IMR-90 (cell line): Measurements from ENCODE around the gene COA5. TPM values are rescaled to one million over a fixed set of nuclear protein-coding genes. Genes with fewer than 3 reads are reported as not detected.

Source experiments
- ATAC-seq: fragments of 200-7000 bp; cut with Tn5 transposase; 2 replicates; pipeline ENCODE4 v1.9.1; 2020; ENCODE audit warnings: low read depth, mild to moderate bottlenecking, moderate library complexity
- BruUV-seq: library from RNA; stranded (reverse); fragments of 400-500 nt; replicated peaks from 2 replicates; lab custom pipeline; 2021; lab: Mats Ljungman, UMichigan
- CTCF ChIA-PET: fragments of 300-600 bp; formaldehyde crosslinking; extraction: SDS; loops from one replicate; lab custom pipeline; 2021; ENCODE audit warnings: antibody characterized with exemption; lab: Yijun Ruan, JAX
- POLR2A ChIA-PET: fragments of 300-600 bp; sonication (Branson Sonifier 250); formaldehyde crosslinking; loops from one replicate; lab custom pipeline; 2022; ENCODE audit warnings: antibody characterized with exemption; ENCODE audit not compliant: unreplicated experiment; lab: Charles Lee
- DNase-seq: peaks from one replicate; pipeline ENCODE4 v3.0.0; 2013
- H2AFZ ChIP-seq: replicated peaks from 2 replicates; pipeline ENCODE3; 2013; ENCODE audit warnings: low read length, mild to moderate bottlenecking; ENCODE audit not compliant: poor library complexity
- H2AK5ac ChIP-seq: 2 replicates; pipeline ENCODE4 v1.6.1; 2013; ENCODE audit warnings: low read depth, low read length, inconsistent platforms
- H2AK9ac ChIP-seq: replicated peaks from 2 replicates; pipeline ENCODE3; 2013; ENCODE audit warnings: mild to moderate bottlenecking, low read depth, low read length, moderate library complexity; ENCODE audit not compliant: poor library complexity
- H2BK120ac ChIP-seq: 2 replicates; pipeline ENCODE4 v1.6.1; 2013; ENCODE audit warnings: low read depth, low read length, inconsistent platforms
- H2BK15ac ChIP-seq: 3 replicates; pipeline ENCODE4 v1.6.1; 2013; ENCODE audit warnings: low read depth, low read length, inconsistent platforms
- H2BK20ac ChIP-seq: 2 replicates; pipeline ENCODE4 v1.6.1; 2013; ENCODE audit warnings: low read depth, mild to moderate bottlenecking, inconsistent platforms, low read length, moderate library complexity
- H2BK5ac ChIP-seq: 2 replicates; pipeline ENCODE4 v1.6.1; 2013; ENCODE audit warnings: mild to moderate bottlenecking, low read depth, low read length, inconsistent platforms; ENCODE audit not compliant: poor library complexity, severe bottlenecking
- H3K14ac ChIP-seq: replicated peaks from 2 replicates; pipeline ENCODE4 v1.6.1; 2013; ENCODE audit warnings: low read depth, low read length, inconsistent platforms
- H3K18ac ChIP-seq: 2 replicates; pipeline ENCODE4 v1.6.1; 2013; ENCODE audit warnings: low read depth, low read length, control low read depth
- H3K23ac ChIP-seq: 2 replicates; pipeline ENCODE4 v1.6.1; 2013; ENCODE audit warnings: low read depth, low read length, inconsistent platforms
- H3K27ac ChIP-seq: 2 replicates; pipeline ENCODE4 v1.5.1; 2013; ENCODE audit warnings: mild to moderate bottlenecking, control low read depth, low read length; ENCODE audit not compliant: insufficient read depth
- H3K27me3 ChIP-seq: 2 replicates; pipeline ENCODE4 v1.6.1; 2013; ENCODE audit warnings: low read length; ENCODE audit not compliant: control insufficient read depth, insufficient read depth
- H3K36me3 ChIP-seq: 2 replicates; pipeline ENCODE4 v1.6.1; 2013; ENCODE audit warnings: low read length, mixed read lengths; ENCODE audit not compliant: control insufficient read depth, insufficient read depth
- H3K4ac ChIP-seq: 2 replicates; pipeline ENCODE4 v1.6.1; 2013; ENCODE audit warnings: low read depth, low read length, inconsistent platforms
- H3K4me1 ChIP-seq: 2 replicates; pipeline ENCODE4 v1.6.1; 2013; ENCODE audit warnings: low read length, mixed read lengths; ENCODE audit not compliant: control insufficient read depth, insufficient read depth
- H3K4me2 ChIP-seq: 2 replicates; pipeline ENCODE4 v1.6.1; 2013; ENCODE audit warnings: low read depth, mild to moderate bottlenecking, control low read depth, low read length, moderate library complexity
- H3K4me3 ChIP-seq: 2 replicates; pipeline ENCODE4 v1.5.1; 2013; ENCODE audit warnings: low read depth, mild to moderate bottlenecking, control low read depth, low read length, moderate library complexity; ENCODE audit not compliant: insufficient read depth
- H3K56ac ChIP-seq: 2 replicates; pipeline ENCODE4 v1.6.1; 2013; ENCODE audit warnings: low read length, inconsistent platforms; ENCODE audit not compliant: insufficient read depth; ENCODE audit errors: extremely low read depth
- H3K79me1 ChIP-seq, 2 experiments: 2 replicates each; pipeline ENCODE4 v1.6.1; 2013; ENCODE audit warnings: low read length in 2 of 2, inconsistent platforms in 1 of 2, low read depth in 1 of 2
- H3K9ac ChIP-seq: 2 replicates; pipeline ENCODE4 v1.6.1; 2013; ENCODE audit warnings: low read depth, low read length, control low read depth
- H3K9me1 ChIP-seq: 2 replicates; pipeline ENCODE4 v1.6.1; 2013; ENCODE audit warnings: low read length, inconsistent platforms; ENCODE audit not compliant: insufficient read depth
- H3K9me3 ChIP-seq: 2 replicates; pipeline ENCODE4 v1.6.1; 2013; ENCODE audit warnings: low read length; ENCODE audit not compliant: control insufficient read depth, insufficient read depth
- H4K20me1 ChIP-seq: 2 replicates; pipeline ENCODE4 v1.6.1; 2013; ENCODE audit warnings: low read length, inconsistent platforms; ENCODE audit not compliant: insufficient read depth
- H4K5ac ChIP-seq: 2 replicates; pipeline ENCODE4 v1.6.1; 2013; ENCODE audit warnings: mild to moderate bottlenecking, low read depth, low read length, control low read depth
- H4K8ac ChIP-seq, 2 experiments: 2 replicates each; pipeline ENCODE4 v1.6.1; 2013; ENCODE audit warnings: low read depth in 2 of 2, low read length in 2 of 2, control low read depth in 1 of 2, inconsistent platforms in 1 of 2
- H4K91ac ChIP-seq: 2 replicates; pipeline ENCODE4 v1.6.1; 2013; ENCODE audit warnings: low read depth, low read length, inconsistent platforms; ENCODE audit not compliant: insufficient read depth
- CHD1 ChIP-seq: IDR thresholded peaks from 2 replicates; pipeline ENCODE4 v1.6.1; 2012; ENCODE audit warnings: low read depth, low read length, improper control_type of control experiment
- MAFK ChIP-seq: IDR thresholded peaks from 2 replicates; pipeline ENCODE4 v1.6.1; 2012; ENCODE audit warnings: low read depth, low read length, improper control_type of control experiment
- MAZ ChIP-seq: IDR thresholded peaks from 2 replicates; pipeline ENCODE4 v1.6.1; 2012; ENCODE audit warnings: low read depth, mild to moderate bottlenecking, low read length, improper control_type of control experiment, moderate library complexity, borderline replicate concordance
- MXI1 ChIP-seq: IDR thresholded peaks from 2 replicates; pipeline ENCODE4 v1.6.1; 2012; ENCODE audit warnings: low read depth, mild to moderate bottlenecking, low read length, moderate library complexity, borderline replicate concordance
- NFE2L2 ChIP-seq: fragments of 150-350 bp; IDR thresholded peaks from 2 replicates; pipeline ENCODE4 v1.6.1; 2016; ENCODE audit warnings: low read depth, mild to moderate bottlenecking, low read length
- POLR2A ChIP-seq: IDR thresholded peaks from 2 replicates; pipeline ENCODE4 v1.6.1; 2012; ENCODE audit warnings: mild to moderate bottlenecking, low read depth, low read length
- RAD21 ChIP-seq: IDR thresholded peaks from 2 replicates; pipeline ENCODE4 v1.6.1; 2012; ENCODE audit warnings: low read length, improper control_type of control experiment
- RCOR1 ChIP-seq: IDR thresholded peaks from 2 replicates; pipeline ENCODE4 v1.6.1; 2012; ENCODE audit warnings: mild to moderate bottlenecking, low read length, improper control_type of control experiment; ENCODE audit not compliant: insufficient replicate concordance
- RFX5 ChIP-seq: IDR thresholded peaks from 2 replicates; pipeline ENCODE4 v1.8.0; 2012; ENCODE audit warnings: low read depth, mild to moderate bottlenecking, low read length, moderate library complexity
- USF2 ChIP-seq: fragments of 150-350 bp; IDR thresholded peaks from 2 replicates; pipeline ENCODE4 v1.6.1; 2017; ENCODE audit warnings: mild to moderate bottlenecking, antibody characterized with exemption, low read length, low read depth
- WGBS, 2 experiments: methylation state at CpG; one replicate each; pipeline versions ENCODE4 v1.1.5 to v1.1.7; 2013; ENCODE audit warnings: missing lambda C conversion rate in 2 of 2; ENCODE audit not compliant: insufficient read length in 1 of 2; ENCODE audit errors: extremely low coverage in 2 of 2; 5-methylcytosine and 5-hydroxymethylcytosine counted together
- dilution Hi-C: fragments of 300-500 bp; cut with HindIII; formaldehyde crosslinking; loops from one replicate; pipeline ENCODE4 v1.14.3; 2018; ENCODE audit warnings: low sequenced_read_pairs; ENCODE audit not compliant: unreplicated experiment
- in situ Hi-C: fragments of 300-500 bp; cut with MboI; formaldehyde crosslinking; loops from 3 replicates; pipeline ENCODE4 v1.14.3; 2019; ENCODE audit warnings: low sequenced_read_pairs, inconsistent platforms, mixed read lengths
- intact Hi-C: fragments of 100-400 bp; cut with micrococcal nuclease; formaldehyde crosslinking; loops from 2 replicates; pipeline ENCODE4 v1.10.0; 2022
- polyA plus RNA-seq, 3 experiments: library from polyadenylated mRNA; depleted of rRNA; stranded (reverse); fragments of >200 nt; gene quantifications; 2 replicates each; pipeline ENCODE4 v1.2.3, GENCODE V29; 2012; ENCODE audit warnings: low replicate concordance in 1 of 3
- total RNA-seq: library from RNA; depleted of rRNA; stranded (reverse); fragments of >200 nt; gene quantifications from 2 replicates; pipeline ENCODE4 v1.2.3, GENCODE V29; 2012
- TF ChIP-seq, protein P1 (sequence below): conservative IDR thresholded peaks from 2 replicates; pipeline ENCODE4 v1.5.1; 2012; ENCODE audit warnings: mild to moderate bottlenecking, low read depth, low read length, improper control_type of control experiment

The COA5 gene
- total and polyA plus RNA-seq, 2 of the 4 experiments (the other 2 are of a cell fraction) = 8.4 to 14.2 TPM

- no peak overlapping the region for H4K91ac ChIP-seq
- WGBS, 2 experiments = no CpG with 5 or more reads among the region's 7 CpGs
- H4K20me1 ChIP-seq = no peaks in the 10 kb centered on the region
- no peak overlapping the region for H2AK9ac ChIP-seq
- TF ChIP-seq MAFK (no peak), RCOR1 (no peak), RAD21 (no peak), USF2 (no peak), NFE2L2 (no peak), POLR2A (no peak), MXI1 (no peak), MAZ (no peak), RFX5 (no peak), CHD1 (no peak)
- TF ChIP-seq, protein P1, sequence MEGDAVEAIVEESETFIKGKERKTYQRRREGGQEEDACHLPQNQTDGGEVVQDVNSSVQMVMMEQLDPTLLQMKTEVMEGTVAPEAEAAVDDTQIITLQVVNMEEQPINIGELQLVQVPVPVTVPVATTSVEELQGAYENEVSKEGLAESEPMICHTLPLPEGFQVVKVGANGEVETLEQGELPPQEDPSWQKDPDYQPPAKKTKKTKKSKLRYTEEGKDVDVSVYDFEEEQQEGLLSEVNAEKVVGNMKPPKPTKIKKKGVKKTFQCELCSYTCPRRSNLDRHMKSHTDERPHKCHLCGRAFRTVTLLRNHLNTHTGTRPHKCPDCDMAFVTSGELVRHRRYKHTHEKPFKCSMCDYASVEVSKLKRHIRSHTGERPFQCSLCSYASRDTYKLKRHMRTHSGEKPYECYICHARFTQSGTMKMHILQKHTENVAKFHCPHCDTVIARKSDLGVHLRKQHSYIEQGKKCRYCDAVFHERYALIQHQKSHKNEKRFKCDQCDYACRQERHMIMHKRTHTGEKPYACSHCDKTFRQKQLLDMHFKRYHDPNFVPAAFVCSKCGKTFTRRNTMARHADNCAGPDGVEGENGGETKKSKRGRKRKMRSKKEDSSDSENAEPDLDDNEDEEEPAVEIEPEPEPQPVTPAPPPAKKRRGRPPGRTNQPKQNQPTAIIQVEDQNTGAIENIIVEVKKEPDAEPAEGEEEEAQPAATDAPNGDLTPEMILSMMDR = no peak
- ATAC-seq (no peak), DNase-seq (no peak)
- H3K4me1 ChIP-seq = no peaks in the 10 kb centered on the region
- no peak overlapping the region for H2BK120ac ChIP-seq
- no peak overlapping the region for H2BK5ac ChIP-seq
- no peak overlapping the region for H4K5ac ChIP-seq
- H3K9me1 ChIP-seq = no peaks in the 10 kb centered on the region; the same call in 1 of the 2 replicates
- no peaks in the 10 kb centered on the region for H3K79me1 ChIP-seq
- CTCF ChIA-PET = interaction anchor here (0.6 kb wide), 1 partner anchor 23 kb away, joined by 4 read pairs; no protein-coding TSS in a partner anchor
- in situ Hi-C loops = no loop called here
- H2BK20ac ChIP-seq = no peak overlapping the region
- H3K27me3 ChIP-seq = no peaks in the 10 kb centered on the region
- H3K23ac ChIP-seq = no peak overlapping the region
- H3K4me2 ChIP-seq = no peak overlapping the region
- no TSS peak for BruUV-seq
- intact Hi-C loops = no loop called here
- H3K14ac ChIP-seq = no peak overlapping the region
- no peak overlapping the region for H3K56ac ChIP-seq
- H3K18ac ChIP-seq = no peak overlapping the region
- no peak overlapping the region for H4K8ac ChIP-seq
- H3K4me3 ChIP-seq = no peak overlapping the region
- no peak overlapping the region for H2AK5ac ChIP-seq
- no peak overlapping the region for H3K4ac ChIP-seq
- no peak overlapping the region for H2BK15ac ChIP-seq
- H3K27ac ChIP-seq = no peak overlapping the region
- POLR2A ChIA-PET = no interaction called here
- H3K36me3 ChIP-seq = peaks cover 11% of the 10 kb centered on the region
- no peak overlapping the region for H3K9ac ChIP-seq
- dilution Hi-C loops = no loop called here
- no peak overlapping the region for H2AFZ ChIP-seq
- no peaks in the 10 kb centered on the region for H3K9me3 ChIP-seq
These were observed 25.0 kb downstream of the COA5 start for GRCh38 chr2:98583276-98583675.
